Uterus (tissue), 2 donors: ENCODE results near the gene GALNT2.

Experiments used
- POLR2A ChIP-seq, 2 donors: fragments of 450-650 bp; IDR thresholded peaks; one replicate each; pipeline ENCODE4 v1.6.1; 2016; ENCODE audit warnings: antibody characterized with exemption in 2 of 2, mild to moderate bottlenecking in 1 of 2, moderate library complexity in 1 of 2
- TF ChIP-seq, protein P1 (sequence below), 4 experiments: fragments of 200-600 bp in 2 of 4; fragments of 450-650 bp in 2 of 4; sonication (generic) in 2 of 4; IDR thresholded peaks; one replicate each; pipeline ENCODE4 v1.5.1; 2016 to 2019; ENCODE audit warnings: antibody characterized with exemption in 4 of 4, mild to moderate bottlenecking in 2 of 4, moderate library complexity in 1 of 4

DNA sequence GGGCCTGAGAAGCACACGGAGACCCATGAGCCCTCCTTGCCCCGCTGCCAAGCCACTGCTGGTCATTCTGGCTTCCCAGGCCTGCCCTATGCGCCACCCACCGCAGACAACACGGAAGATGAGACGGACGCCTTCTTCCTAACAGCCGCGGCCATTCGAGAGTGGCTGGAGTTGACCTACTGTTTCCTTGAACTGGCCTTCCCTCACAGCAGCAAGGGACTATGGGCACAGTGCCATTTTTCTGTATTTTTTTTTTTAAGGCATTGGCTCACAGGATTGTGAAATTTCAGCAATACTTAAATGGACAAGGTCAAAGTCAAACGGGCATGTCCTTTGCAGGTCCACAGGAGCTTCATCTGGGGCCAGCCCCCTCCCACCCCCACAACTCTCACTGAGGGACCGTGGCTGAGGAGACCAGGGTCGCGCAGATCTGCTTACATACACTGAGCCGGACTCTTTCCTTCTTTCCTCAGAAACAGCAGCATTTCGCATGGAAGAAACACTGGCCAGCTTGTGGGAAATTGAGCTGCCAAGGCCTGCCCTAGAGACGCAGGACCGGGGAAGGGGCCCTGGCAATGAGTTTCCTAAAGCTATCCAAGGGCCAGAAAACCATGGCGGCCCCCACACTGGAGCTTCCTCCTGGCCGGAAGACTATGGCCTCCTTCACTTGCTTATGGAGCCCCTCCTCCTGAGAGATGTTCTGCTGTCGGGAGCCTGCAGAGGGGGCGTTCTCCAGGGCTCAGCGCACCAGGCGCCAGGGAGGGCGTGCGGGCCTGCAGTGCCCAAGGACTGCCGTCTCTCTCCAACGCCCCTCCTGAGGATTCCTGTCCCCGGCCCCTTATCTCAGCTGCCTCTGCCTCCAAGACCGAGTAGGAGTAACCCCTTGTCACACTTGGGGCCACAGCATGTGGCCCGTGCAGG is 260.2 kb downstream of the GALNT2 start:
- TF ChIP-seq, protein P1, sequence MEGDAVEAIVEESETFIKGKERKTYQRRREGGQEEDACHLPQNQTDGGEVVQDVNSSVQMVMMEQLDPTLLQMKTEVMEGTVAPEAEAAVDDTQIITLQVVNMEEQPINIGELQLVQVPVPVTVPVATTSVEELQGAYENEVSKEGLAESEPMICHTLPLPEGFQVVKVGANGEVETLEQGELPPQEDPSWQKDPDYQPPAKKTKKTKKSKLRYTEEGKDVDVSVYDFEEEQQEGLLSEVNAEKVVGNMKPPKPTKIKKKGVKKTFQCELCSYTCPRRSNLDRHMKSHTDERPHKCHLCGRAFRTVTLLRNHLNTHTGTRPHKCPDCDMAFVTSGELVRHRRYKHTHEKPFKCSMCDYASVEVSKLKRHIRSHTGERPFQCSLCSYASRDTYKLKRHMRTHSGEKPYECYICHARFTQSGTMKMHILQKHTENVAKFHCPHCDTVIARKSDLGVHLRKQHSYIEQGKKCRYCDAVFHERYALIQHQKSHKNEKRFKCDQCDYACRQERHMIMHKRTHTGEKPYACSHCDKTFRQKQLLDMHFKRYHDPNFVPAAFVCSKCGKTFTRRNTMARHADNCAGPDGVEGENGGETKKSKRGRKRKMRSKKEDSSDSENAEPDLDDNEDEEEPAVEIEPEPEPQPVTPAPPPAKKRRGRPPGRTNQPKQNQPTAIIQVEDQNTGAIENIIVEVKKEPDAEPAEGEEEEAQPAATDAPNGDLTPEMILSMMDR (IDR thresholded peaks at IDR 0.05): no peak
- no peak for TF ChIP-seq POLR2A (IDR thresholded peaks at IDR 0.05)
